CD4-positive, alpha-beta T cell treated with Interleukin-15 for 4 hours (primary cell): Measurements from ENCODE around the gene GABRG3.

ENCODE experiments used
- DNase-seq: peaks from one replicate; pipeline ENCODE4 v3.0.0-alpha.2; 2020; ENCODE audit warnings: low spot score

Gene GABRG3

GRCh38 chr15:27582726-27583410 is 611.9 kb downstream of the GABRG3 start:
- DNase-seq: no peak

GRCh38 chr15:27583651-27584050 is 612.7 kb downstream of the GABRG3 start:
- DNase-seq: no peak

GRCh38 chr15:27585041-27585640 is 614.2 kb downstream of the GABRG3 start:
- no peak for DNase-seq

- no peak for DNase-seq
Observed at GRCh38 chr15:27587810-27588209, 616.8 kb downstream of the GABRG3 start.

- DNase-seq: no peak
Observed at GRCh38 chr15:27589260-27589659, 618.3 kb downstream of the GABRG3 start.

GRCh38 chr15:27589782-27590181 is 618.8 kb downstream of the GABRG3 start:
- no peak for DNase-seq
